ENCODE results near the gene DENND5B.
A peak's percentile ranks its signal among the peaks of the same experiment; 100 is the strongest.
"Not testable (repeated sequence)": the region's sequence is repeated elsewhere in the genome, so short reads cannot be mapped to it uniquely, and the experiment has no call there.

DENND5B gene

DNA sequence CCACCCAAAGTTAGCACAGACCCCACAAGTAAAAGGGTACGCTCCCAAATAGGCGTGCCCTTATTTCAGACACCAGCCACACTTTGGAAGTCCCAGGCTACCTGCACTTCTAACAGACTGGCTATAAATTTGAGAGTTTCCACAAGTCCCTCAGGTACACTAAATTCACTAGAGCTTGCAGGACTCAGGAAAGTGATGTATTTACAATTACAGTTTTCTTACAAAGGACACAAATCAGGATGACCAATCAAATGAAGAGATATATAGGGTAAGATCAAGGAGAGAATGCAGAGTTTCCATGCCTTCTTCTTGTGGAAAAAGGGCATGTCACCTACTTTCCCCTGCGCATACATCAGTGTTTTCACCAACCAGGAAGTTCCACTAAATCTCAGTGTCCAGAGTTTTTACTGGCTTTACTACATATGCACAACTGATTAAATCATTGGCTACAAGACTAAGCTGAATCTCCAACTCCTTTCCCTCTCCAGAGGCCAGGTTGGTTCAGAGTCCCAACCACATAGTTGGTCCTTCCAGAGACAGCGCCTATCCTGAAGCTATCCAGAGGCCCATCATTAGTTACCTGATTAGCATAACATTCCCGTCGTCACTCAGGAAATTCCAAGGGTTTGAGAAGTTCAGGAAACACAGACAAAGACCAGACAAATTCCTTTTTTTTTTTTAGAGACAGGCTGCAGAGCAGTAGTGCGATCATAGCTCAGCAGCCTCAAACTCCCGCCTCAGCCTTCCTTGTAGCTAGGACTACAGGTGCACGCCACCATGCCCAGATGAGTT is 84.2 kb downstream of the DENND5B start:
- no peak for DNase-seq (ENCODE audit: low spot score)

DNA sequence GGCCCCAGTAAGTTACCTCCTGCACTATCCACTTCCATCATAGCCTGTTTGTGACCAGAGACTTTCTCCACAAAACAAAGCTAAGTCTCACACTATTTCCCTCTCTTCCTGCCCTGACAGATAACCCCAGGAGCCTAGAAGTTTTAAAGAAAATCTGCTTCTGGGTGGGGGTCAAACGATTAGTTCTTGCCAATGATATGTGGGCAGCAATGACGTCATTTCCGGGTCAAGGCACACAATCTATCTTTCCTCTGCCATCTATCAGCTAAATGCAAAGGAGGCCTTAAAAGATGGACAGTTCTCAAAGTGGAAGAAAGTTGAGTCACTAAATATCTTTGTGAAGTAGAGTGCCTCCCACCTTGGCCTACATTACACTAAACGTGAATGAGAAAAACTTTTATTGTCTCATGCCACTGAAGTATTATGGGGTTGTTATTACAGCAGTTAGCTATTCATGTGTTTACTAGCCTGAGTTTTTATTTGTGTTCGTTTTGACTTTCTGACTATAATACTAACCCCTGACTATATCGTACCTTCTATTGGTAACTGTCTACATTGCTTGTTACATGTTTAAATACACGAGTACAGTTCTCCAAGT is 86.2 kb downstream of the DENND5B start:
- no peak for DNase-seq (ENCODE audit: low spot score)

DNA sequence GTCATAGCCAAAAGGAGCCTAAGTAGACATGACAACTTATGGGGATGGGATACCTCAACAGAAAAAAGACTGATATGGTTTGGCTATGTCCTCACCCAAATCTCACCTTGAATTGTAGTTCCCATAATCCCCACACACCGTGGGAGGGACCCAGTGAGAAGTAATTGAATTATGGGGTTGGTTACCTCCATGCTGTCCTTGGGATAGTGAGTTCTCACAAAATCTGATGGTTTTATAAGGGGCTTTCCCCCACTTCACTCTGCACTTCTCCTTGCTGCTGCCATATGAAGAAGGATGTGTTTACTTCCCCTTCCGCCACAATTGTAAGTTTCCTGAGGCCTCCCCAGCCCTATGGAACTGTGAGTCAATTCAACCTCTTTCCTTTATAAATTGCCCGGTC is 89.9 kb downstream of the DENND5B start:
- not testable (repeated sequence) for DNase-seq (ENCODE audit: low spot score)

- DNase-seq (ENCODE audit: low spot score): no peak
These were observed 91.4 kb downstream of the DENND5B start for GRCh38 chr12:31499567-31499966.

DNA sequence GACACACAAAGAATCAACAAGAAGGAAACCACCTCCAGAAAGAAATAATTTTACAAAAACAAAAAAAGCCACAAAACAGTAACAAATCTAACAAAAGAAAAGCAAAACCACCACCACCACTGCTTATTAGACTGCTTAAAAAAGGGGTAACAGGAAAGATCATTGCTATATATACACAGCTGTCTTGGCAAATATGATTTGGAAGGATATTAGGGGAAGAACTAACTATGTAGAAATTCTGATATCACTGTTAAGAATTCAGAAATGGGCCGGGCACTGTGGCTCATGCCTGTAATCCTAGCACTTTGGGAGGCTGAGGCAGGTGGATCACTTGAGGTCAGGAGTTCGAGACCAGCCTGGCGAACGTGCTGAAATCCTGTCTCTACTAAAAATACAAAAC is 92.5 kb downstream of the DENND5B start:
- DNase-seq (ENCODE audit: low spot score): no peak

GRCh38 chr12:31496257-31496656 is 94.7 kb downstream of the DENND5B start:
- DNase-seq (ENCODE audit: low spot score): no peak

DNA sequence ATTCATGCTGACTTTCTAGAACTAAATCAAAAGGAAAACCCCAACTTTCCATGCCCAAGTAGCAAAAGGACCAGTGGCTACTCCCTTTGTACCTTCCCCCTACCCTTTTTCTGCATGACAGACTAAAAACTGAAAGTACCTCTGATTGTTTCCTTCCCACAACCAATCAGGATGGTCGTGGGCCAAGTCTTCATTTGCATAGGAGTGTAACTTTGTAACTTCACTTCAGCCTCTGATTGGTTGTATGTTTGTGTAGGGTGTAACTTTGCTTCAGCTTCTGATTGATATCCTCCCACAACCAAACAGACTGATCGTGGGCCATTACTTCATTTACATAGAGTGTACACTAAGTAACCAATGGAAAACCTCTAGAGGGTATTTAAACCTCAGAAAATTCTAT is 96.5 kb downstream of the DENND5B start:
- no peak for DNase-seq (ENCODE audit: low spot score)

DNA sequence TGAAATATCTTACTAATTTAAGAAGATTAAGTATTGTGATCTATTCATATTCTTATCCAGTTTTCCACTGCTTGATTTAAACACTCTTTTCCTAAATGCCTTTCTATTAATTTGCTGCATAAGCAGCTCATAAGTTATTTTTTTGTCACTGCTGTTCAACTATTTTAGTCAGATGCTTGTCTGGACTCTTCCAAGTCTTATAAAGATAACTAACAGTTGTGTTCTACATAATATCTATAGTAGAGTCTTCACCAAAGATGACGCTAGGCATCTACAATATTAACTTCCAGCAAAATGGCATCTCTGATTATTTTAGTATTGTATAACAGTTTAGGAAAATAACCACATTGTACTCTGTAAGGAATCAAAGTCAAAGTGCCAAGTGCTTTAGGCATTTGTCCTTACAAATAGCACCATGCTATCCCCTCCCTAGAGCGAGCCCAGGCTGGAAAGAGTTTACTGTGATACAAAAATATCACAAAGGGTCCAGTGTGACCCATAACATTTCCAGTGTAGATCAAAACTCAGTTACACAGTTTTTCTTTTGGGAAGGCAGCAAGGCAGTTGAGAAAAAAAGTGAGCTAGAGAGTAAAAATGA is 98.2 kb downstream of the DENND5B start:
- peak; percentile 34 for DNase-seq (ENCODE audit: low spot score)

DNA sequence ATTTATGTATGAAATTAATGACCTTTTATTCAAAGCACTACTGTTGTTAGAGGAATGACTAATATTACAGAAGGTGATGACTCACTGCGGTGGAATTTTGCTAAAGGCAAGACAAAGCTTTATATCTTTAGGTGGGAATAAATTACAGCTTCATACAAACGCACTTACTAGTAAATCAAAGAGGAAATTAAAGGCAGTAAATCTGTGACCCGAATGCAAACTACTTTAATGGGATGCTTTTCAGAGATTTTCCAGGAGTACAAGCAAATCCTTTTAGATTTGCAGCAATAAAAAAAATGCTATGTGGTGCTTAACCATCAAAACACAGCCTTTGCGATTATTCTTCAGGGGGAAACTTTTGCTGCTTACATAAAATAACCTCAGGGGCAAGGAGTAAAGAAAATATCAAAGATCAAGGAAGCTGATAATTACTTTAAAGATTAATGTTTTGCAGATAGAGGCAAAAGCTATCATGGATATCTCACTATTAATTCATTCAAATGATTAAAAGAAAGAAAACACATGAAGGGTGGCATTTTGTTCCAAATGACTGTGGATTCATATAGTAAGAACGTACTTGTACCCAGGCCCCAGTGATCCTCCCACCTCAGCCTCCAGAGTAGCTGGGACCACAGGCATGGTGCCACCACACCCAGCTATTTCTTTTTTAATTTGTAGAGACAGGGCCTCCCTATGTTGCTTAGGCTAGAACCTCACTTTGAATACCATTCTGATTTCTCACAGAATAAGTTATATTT is 98.9 kb downstream of the DENND5B start:
- peak; percentile 80 for DNase-seq (ENCODE audit: low spot score)

- no peak for DNase-seq (ENCODE audit: low spot score)
These were observed 99.6 kb downstream of the DENND5B start for GRCh38 chr12:31491241-31491794.

DNA sequence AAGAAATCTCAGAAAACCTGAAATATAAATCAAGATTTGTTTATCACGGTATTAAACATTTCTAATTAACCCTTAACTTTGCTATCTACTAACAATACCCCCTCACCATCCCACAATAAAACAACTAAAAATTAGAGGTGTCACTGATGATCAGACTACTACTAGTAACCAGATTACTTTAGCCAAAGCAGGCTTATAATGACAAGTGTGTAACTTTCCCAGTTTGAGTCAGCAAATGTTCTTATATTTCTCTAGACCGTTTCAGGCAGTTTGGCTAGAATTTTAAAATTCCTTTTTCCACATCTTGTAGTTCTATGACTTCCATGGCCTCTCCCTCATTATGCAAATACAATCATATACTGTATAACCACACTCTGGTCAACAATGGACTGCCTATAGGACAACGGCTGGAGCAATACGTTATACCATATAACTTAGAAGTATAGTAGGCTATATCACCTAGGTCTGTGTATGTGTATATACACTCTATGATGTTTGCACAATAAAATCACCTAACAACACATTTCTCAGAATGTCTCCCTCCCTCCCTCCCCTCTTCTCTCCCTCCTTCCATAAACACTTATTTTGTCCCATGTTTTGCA is 102.1 kb downstream of the DENND5B start:
- DNase-seq (ENCODE audit: low spot score): no peak

DNA sequence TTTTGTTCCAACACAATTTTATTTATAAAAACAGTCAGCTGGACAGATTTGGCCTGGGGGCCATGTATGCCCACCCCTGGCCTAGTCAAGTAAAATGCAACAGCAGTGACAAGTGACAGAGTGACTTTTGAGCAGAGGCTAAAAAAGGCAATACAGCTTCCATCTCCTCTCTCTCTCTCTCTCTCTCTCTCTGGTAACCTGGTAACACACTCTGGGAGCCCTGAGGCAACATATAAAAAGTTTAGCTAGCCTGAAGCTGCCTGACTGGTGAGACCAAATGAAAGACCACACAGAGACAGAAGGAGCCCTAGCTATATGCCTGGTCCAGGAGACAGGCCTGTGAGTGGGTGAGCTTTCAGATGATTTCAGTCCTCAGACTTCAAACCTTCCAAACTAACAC is 105.4 kb downstream of the DENND5B start:
- DNase-seq (ENCODE audit: low spot score): no peak

GRCh38 chr12:31482816-31483215 is 108.1 kb downstream of the DENND5B start:
- DNase-seq (ENCODE audit: low spot score): peak; percentile 75

DNA sequence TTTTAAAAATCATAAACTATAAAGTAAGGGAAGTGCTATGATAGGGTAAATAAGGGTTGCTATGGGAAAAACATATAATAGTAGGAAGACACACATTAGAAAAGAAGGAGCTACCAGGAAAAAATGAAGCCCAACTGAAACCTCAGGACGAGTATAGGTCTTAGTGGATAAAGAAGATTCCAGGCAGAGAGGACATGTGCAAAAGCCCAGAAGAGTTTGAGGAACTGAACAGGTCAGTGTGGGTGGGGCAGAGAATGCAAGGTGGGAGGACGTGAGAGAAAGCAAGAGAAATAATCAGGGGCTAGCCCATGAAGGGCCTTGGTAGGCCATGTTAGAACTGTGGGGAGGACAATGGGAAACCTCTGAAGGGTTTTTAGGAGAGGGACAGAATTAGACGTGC is 109.5 kb downstream of the DENND5B start:
- DNase-seq (ENCODE audit: low spot score): no peak

DNA sequence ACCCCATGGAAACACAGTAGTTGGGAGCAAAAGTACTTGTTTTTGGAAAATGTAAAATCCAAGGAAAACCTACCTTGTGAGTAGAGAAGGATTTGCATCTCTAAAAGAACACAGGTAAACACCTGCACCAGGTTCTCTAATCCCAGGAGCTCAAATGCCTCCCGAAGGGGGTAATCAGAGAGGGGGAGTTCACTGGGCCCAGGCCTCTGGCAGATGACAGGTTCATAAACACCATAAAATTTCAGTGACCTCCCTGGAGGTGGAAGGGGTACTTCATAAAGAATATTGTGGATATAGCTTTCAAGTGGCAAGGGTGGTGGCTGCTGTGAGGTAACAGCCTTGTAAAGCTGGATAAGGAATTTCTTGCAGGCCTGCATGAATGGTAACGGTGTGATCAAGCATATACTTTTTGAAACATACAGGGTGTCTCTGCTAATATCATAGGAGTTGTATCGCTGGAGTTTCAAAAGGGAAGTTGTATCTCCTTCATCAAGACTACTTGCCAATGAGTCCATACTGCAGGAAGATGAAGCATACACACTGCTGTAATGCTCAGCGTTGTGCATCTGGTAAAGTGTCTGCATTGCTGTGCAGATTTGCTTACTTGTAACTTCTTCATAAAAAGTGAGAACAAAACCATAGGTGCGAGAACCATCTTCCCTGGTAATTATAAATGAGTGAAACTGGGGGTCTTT is 111.3 kb downstream of the DENND5B start:
- DNase-seq (ENCODE audit: low spot score): no peak

- DNase-seq (ENCODE audit: low spot score): no peak
These were observed 112.0 kb downstream of the DENND5B start for GRCh38 chr12:31478898-31479297.

DNA sequence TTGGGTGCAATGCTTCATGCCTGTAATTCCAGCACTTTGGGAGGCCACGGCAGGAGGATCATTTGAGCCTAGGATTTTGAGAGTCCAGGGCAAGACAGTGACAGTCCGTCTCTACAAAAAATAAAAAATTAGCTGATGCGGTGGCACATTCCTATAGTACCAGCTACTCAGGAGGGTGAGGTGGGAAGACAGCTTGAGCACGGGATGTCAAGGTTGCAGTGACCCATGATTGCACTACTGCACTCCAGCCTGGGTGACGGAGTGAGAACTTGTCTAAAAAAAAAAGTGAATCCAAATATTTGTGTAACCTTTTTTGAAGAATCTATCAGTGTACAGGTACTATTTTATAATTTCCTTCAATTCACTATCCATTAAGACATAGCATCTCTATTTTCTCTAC is 112.5 kb downstream of the DENND5B start:
- DNase-seq (ENCODE audit: low spot score): no peak

- DNase-seq (ENCODE audit: low spot score): no peak
These were observed 113.2 kb downstream of the DENND5B start for GRCh38 chr12:31477687-31478086.

DNA sequence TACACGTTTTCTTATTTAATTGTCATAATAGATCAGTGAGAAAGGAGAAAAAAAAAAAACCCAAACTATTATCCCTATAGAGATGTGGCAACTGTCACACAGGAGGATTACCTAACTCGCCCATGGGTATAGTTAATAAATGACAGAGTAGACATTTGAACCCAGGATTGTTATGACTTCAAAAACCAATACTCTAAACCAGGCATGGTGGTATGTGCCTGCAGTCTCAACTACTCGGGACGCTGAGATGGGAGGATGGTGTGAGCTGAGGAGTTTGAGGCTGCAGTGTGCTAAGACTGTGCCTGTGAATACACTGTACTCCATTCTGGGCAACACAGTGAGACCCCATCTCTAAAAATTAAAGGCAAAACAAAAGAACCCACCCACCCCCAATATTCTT is 114.5 kb downstream of the DENND5B start:
- no peak for DNase-seq (ENCODE audit: low spot score)

GRCh38 chr12:31475610-31476009 is 115.3 kb downstream of the DENND5B start:
- DNase-seq (ENCODE audit: low spot score): not testable (repeated sequence)

GRCh38 chr12:31474751-31475150 is 116.2 kb downstream of the DENND5B start:
- DNase-seq (ENCODE audit: low spot score): no peak
